GM10266 (cell line): ENCODE measurements around the gene ANKRD34A.

Experiments used
- DNase-seq: peaks from one replicate; pipeline ENCODE4 v3.0.0; 2012; ENCODE audit errors: extremely low spot score
- TF ChIP-seq, protein P1 (sequence below): IDR thresholded peaks from 2 replicates; pipeline ENCODE4 v1.5.1; 2012; ENCODE audit warnings: mild to moderate bottlenecking, low read depth; ENCODE audit not compliant: control insufficient read depth, insufficient read depth; ENCODE audit errors: missing control alignments

The ANKRD34A gene

DNA sequence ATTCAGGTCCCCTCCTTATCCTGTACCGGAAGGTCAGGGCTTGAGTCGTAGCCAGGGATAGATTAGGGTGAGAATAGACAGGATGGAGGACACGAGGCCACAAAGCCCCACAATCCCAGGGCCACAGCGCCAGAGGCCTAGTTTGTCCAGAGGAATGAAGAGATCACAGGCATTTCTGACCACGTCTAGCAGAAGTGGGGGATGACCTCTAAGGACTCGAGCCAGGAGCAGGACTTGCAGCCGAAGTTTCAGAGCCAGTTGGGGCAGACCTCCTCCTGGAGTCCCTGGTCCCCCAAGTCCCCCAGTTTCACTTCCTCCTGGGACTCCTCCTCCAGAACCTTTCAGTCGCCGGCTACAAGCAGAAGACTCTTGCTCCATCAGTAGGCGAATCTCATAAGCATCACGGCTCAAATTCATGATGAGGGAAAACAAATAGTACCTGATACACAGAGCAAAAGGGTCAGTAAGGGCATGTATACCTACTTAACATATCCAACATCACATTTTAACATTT lies 52.2 kb downstream of the ANKRD34A start:
- TF ChIP-seq, protein P1, sequence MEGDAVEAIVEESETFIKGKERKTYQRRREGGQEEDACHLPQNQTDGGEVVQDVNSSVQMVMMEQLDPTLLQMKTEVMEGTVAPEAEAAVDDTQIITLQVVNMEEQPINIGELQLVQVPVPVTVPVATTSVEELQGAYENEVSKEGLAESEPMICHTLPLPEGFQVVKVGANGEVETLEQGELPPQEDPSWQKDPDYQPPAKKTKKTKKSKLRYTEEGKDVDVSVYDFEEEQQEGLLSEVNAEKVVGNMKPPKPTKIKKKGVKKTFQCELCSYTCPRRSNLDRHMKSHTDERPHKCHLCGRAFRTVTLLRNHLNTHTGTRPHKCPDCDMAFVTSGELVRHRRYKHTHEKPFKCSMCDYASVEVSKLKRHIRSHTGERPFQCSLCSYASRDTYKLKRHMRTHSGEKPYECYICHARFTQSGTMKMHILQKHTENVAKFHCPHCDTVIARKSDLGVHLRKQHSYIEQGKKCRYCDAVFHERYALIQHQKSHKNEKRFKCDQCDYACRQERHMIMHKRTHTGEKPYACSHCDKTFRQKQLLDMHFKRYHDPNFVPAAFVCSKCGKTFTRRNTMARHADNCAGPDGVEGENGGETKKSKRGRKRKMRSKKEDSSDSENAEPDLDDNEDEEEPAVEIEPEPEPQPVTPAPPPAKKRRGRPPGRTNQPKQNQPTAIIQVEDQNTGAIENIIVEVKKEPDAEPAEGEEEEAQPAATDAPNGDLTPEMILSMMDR, result no peak
- DNase-seq, result no peak
